HG03196 (cell line): ENCODE measurements around the gene ERVFRD-1.

Experiments
- ATAC-seq: cut with Tn5 transposase; IDR thresholded peaks from one replicate; pipeline ENCODE4 v1.9.1; 2021; ENCODE audit not compliant: unreplicated experiment

The ERVFRD-1 gene

GRCh38 chr6:11110921-11111768, at the start of gene ERVFRD-1:
Gene ERVFRD-1, minus strand, starts transcription at chr6:11111725. Its CDS starts 6,415 bp downstream, at chr6:11105310.
- ATAC-seq: no peak

- no peak for ATAC-seq
Observed at GRCh38 chr6:11160199-11160598, 48.7 kb upstream of the ERVFRD-1 start.

GRCh38 chr6:11155589-11155988, 44.1 kb upstream of the ERVFRD-1 start:
- no peak for ATAC-seq

GRCh38 chr6:11153447-11153846, 41.9 kb upstream of the ERVFRD-1 start:
- no peak for ATAC-seq

GRCh38 chr6:11152581-11152980, 41.1 kb upstream of the ERVFRD-1 start:
- ATAC-seq: no peak

- ATAC-seq: no peak
Observed at GRCh38 chr6:11151488-11151887, 40.0 kb upstream of the ERVFRD-1 start.

GRCh38 chr6:11149551-11149950, 38.0 kb upstream of the ERVFRD-1 start:
- ATAC-seq: no peak

- ATAC-seq: no peak
Observed at GRCh38 chr6:11146117-11146826, 34.7 kb upstream of the ERVFRD-1 start.

GRCh38 chr6:11144393-11144851, 32.9 kb upstream of the ERVFRD-1 start:
- peak; percentile 73 for ATAC-seq

GRCh38 chr6:11143394-11144371, 32.2 kb upstream of the ERVFRD-1 start:
- no peak for ATAC-seq

- ATAC-seq: no peak
Observed at GRCh38 chr6:11142296-11143027, 30.9 kb upstream of the ERVFRD-1 start.

GRCh38 chr6:11141295-11141694, 29.8 kb upstream of the ERVFRD-1 start:
- ATAC-seq: no peak

- no peak for ATAC-seq
Observed at GRCh38 chr6:11140056-11140455, 28.5 kb upstream of the ERVFRD-1 start.

GRCh38 chr6:11139051-11139960, 27.8 kb upstream of the ERVFRD-1 start:
- ATAC-seq: no peak

GRCh38 chr6:11136809-11137208, 25.3 kb upstream of the ERVFRD-1 start:
- ATAC-seq: no peak

- no peak for ATAC-seq
Observed at GRCh38 chr6:11133281-11133680, 21.8 kb upstream of the ERVFRD-1 start.

GRCh38 chr6:11132194-11132888, 20.8 kb upstream of the ERVFRD-1 start:
- no peak for ATAC-seq

- no peak for ATAC-seq
Observed at GRCh38 chr6:11130605-11131004, 19.1 kb upstream of the ERVFRD-1 start.
